H9 (cell line): ENCODE data around the gene ADORA1. TPM values are rescaled to one million over a fixed set of nuclear protein-coding genes. Genes with fewer than 3 reads are reported as not detected.

Experiments used
- DNase-seq: peaks from one replicate; pipeline ENCODE4 v3.0.0-alpha.2; 2017
- H2AFZ ChIP-seq: one replicate; pipeline ENCODE4 v1.6.1; 2013; ENCODE audit warnings: mild to moderate bottlenecking, low read length, control low read depth, moderate library complexity
- H2AK5ac ChIP-seq: 2 replicates; pipeline ENCODE4 v1.6.1; 2013; ENCODE audit warnings: low read length, control low read depth, mixed read lengths; ENCODE audit not compliant: insufficient read length
- H2BK120ac ChIP-seq: one replicate; pipeline ENCODE4 v1.6.1; 2013; ENCODE audit warnings: low read depth, mild to moderate bottlenecking, low read length, control low read depth, inconsistent platforms; ENCODE audit not compliant: poor library complexity, severe bottlenecking
- H2BK12ac ChIP-seq: 2 replicates; pipeline ENCODE4 v1.6.1; 2013; ENCODE audit warnings: low read length, control low read depth, mixed read lengths, low read depth; ENCODE audit not compliant: insufficient read length
- H2BK15ac ChIP-seq: 2 replicates; pipeline ENCODE4 v1.6.1; 2013; ENCODE audit warnings: low read depth, low read length, control low read depth
- H2BK20ac ChIP-seq: one replicate; pipeline ENCODE4 v1.6.1; 2013; ENCODE audit warnings: low read depth, mild to moderate bottlenecking, low read length, control low read depth, inconsistent platforms; ENCODE audit not compliant: poor library complexity, severe bottlenecking
- H2BK5ac ChIP-seq: 2 replicates; pipeline ENCODE4 v1.6.1; 2013; ENCODE audit warnings: low read length, control low read depth, mixed read lengths; ENCODE audit not compliant: insufficient read length
- H3K14ac ChIP-seq: 2 replicates; pipeline ENCODE4 v1.6.1; 2013; ENCODE audit warnings: low read length, control low read depth; ENCODE audit not compliant: insufficient read depth
- H3K18ac ChIP-seq: 2 replicates; pipeline ENCODE4 v1.6.1; 2013; ENCODE audit warnings: low read depth, mild to moderate bottlenecking, mixed read lengths, low read length, control low read depth; ENCODE audit not compliant: insufficient read length
- H3K23ac ChIP-seq: 2 replicates; pipeline ENCODE4 v1.6.1; 2013; ENCODE audit warnings: low read length, control low read depth, mixed read lengths, low read depth; ENCODE audit not compliant: insufficient read length
- H3K23me2 ChIP-seq: 2 replicates; pipeline ENCODE4 v1.6.1; 2013; ENCODE audit warnings: low read depth, mild to moderate bottlenecking, mixed read lengths, low read length, control low read depth; ENCODE audit not compliant: insufficient read length, poor library complexity, severe bottlenecking
- H3K27ac ChIP-seq: 2 replicates; pipeline ENCODE4 v1.5.1; 2013; ENCODE audit warnings: low read length, control low read depth, mixed read lengths, low read depth; ENCODE audit not compliant: insufficient read length
- H3K27me3 ChIP-seq: 2 replicates; pipeline ENCODE4 v1.6.1; 2013; ENCODE audit warnings: low read length, control low read depth, inconsistent platforms; ENCODE audit not compliant: insufficient read depth
- H3K4ac ChIP-seq: 2 replicates; pipeline ENCODE4 v1.6.1; 2013; ENCODE audit warnings: low read depth, mild to moderate bottlenecking, control low read depth, inconsistent platforms, low read length, moderate library complexity
- H3K4me1 ChIP-seq: 2 replicates; pipeline ENCODE4 v1.6.1; 2013; ENCODE audit warnings: low read length, control low read depth, inconsistent platforms; ENCODE audit not compliant: insufficient read depth
- H3K4me2 ChIP-seq: 2 replicates; pipeline ENCODE4 v1.6.1; 2013; ENCODE audit warnings: low read length, control low read depth, mixed read lengths; ENCODE audit not compliant: insufficient read length, insufficient read depth
- H3K56ac ChIP-seq: 2 replicates; pipeline ENCODE4 v1.6.1; 2013; ENCODE audit warnings: low read depth, mild to moderate bottlenecking, mixed read lengths, low read length, control low read depth; ENCODE audit not compliant: insufficient read length
- H3K79me1 ChIP-seq: 2 replicates; pipeline ENCODE4 v1.6.1; 2013; ENCODE audit warnings: low read depth, mild to moderate bottlenecking, moderate library complexity, low read length, control low read depth, inconsistent platforms; ENCODE audit not compliant: insufficient read depth, poor library complexity, severe bottlenecking
- H3K79me2 ChIP-seq: 2 replicates; pipeline ENCODE4 v1.6.1; 2013; ENCODE audit warnings: low read length, control low read depth, inconsistent platforms; ENCODE audit not compliant: insufficient read depth
- H3K9ac ChIP-seq: 2 replicates; pipeline ENCODE4 v1.6.1; 2013; ENCODE audit warnings: low read length, control low read depth, mixed read lengths; ENCODE audit not compliant: insufficient read length; ENCODE audit errors: extremely low read depth
- H3K9me3 ChIP-seq: one replicate; pipeline ENCODE4 v1.6.1; 2013; ENCODE audit warnings: low read depth, low read length, inconsistent platforms; ENCODE audit not compliant: control insufficient read depth
- H3T11ph ChIP-seq: one replicate; pipeline ENCODE4 v1.6.1; 2013; ENCODE audit warnings: mild to moderate bottlenecking, low read length, control low read depth, inconsistent platforms
- H4K20me1 ChIP-seq: one replicate; pipeline ENCODE4 v1.6.1; 2013; ENCODE audit not compliant: control insufficient read depth, insufficient read length, insufficient read depth
- H4K5ac ChIP-seq: 2 replicates; pipeline ENCODE4 v1.6.1; 2013; ENCODE audit warnings: low read depth, mild to moderate bottlenecking, mixed read lengths, low read length, control low read depth; ENCODE audit not compliant: insufficient read length
- H4K8ac ChIP-seq: replicated peaks from 2 replicates; pipeline ENCODE4 v1.6.1; 2013; ENCODE audit warnings: low read length, control low read depth, mixed read lengths, low read depth; ENCODE audit not compliant: insufficient read length
- H4K91ac ChIP-seq: 2 replicates; pipeline ENCODE4 v1.6.1; 2013; ENCODE audit warnings: low read depth, mild to moderate bottlenecking, moderate library complexity, mixed read lengths, low read length, control low read depth; ENCODE audit not compliant: insufficient read length
- H3K27ac Mint-ChIP-seq, 3 experiments: 2 replicates in 2 of 3; 3 replicates in 1 of 3; pipeline ENCODE4 v1.8.0; 2020 to 2021; ENCODE audit warnings: mixed read lengths in 3 of 3, mild to moderate bottlenecking in 1 of 3, moderate library complexity in 1 of 3
- H3K27me3 Mint-ChIP-seq: 2 replicates; pipeline ENCODE4 v1.8.0; 2021; ENCODE audit warnings: low read depth, mild to moderate bottlenecking, moderate library complexity, mixed read lengths
- H3K36me3 Mint-ChIP-seq, 3 experiments: 2 replicates in 2 of 3; 3 replicates in 1 of 3; pipeline ENCODE4 v1.8.0; 2020 to 2021; ENCODE audit warnings: low read depth in 3 of 3, mixed read lengths in 3 of 3; ENCODE audit not compliant: insufficient read depth in 1 of 3
- H3K4me1 Mint-ChIP-seq, 2 experiments: 2 replicates each; pipeline ENCODE4 v1.8.0; 2020; ENCODE audit warnings: mixed read lengths in 2 of 2
- H3K4me3 Mint-ChIP-seq, 2 experiments: 2 replicates in 1 of 2; 3 replicates in 1 of 2; pipeline ENCODE4 v1.8.0; 2020 to 2021; ENCODE audit warnings: mild to moderate bottlenecking in 2 of 2, mixed read lengths in 2 of 2, moderate library complexity in 1 of 2
- H3K9me3 Mint-ChIP-seq, 2 experiments: 2 replicates in 1 of 2; 3 replicates in 1 of 2; pipeline ENCODE4 v1.8.0; 2020; ENCODE audit warnings: mild to moderate bottlenecking in 2 of 2, mixed read lengths in 2 of 2, moderate library complexity in 1 of 2
- WGBS: extraction: QIAGEN DNeasy Blood & Tissue Kit; methylation state at CpG from one replicate; pipeline ENCODE4 v1.1.7; 2013; ENCODE audit warnings: missing lambda C conversion rate, low lambda C conversion rate, mixed read lengths; ENCODE audit not compliant: insufficient read length; ENCODE audit errors: extremely low coverage; 5-methylcytosine and 5-hydroxymethylcytosine counted together
- total RNA-seq: library from RNA; stranded (reverse); gene quantifications from 2 replicates; pipeline ENCODE4 v1.2.1, GENCODE V29; 2021
- TF ChIP-seq, protein P1 (sequence below): fragments of 200-600 bp; sonication (generic); conservative IDR thresholded peaks from 3 replicates; pipeline ENCODE4 v1.8.0; 2021; ENCODE audit warnings: antibody characterized with exemption, mild to moderate bottlenecking

The ADORA1 gene
- total RNA-seq, 1 experiment from 2014 or later, result 1.3 TPM

GRCh38 chr1:203182387-203182953 lies 54.9 kb downstream of the ADORA1 start:
- Histone ChIP-seq H2BK120ac (no peak overlapping the region), H3K9ac (no peak overlapping the region), H3K4me2 (no peak overlapping the region), H3K9me3 (no peaks in the 10 kb centered on the region), H3K18ac (no peak overlapping the region), H3K4ac (no peak overlapping the region), H3K79me2 (no peaks in the 10 kb centered on the region), H3T11ph (no peak overlapping the region), H3K14ac (no peak overlapping the region), H4K91ac (no peak overlapping the region), H2BK20ac (no peak overlapping the region), H2BK15ac (no peak overlapping the region), H3K4me1 (peaks cover 6% of the 10 kb centered on the region; the same call in 1 of the 2 replicates), H3K56ac (no peak overlapping the region), H4K5ac (no peak overlapping the region), H3K23ac (no peak overlapping the region), H4K20me1 (no peaks in the 10 kb centered on the region), H3K23me2 (peaks cover 3% of the 10 kb centered on the region), H3K27ac (no peak overlapping the region), H2BK5ac (no peak overlapping the region), H2AK5ac (no peak overlapping the region), H3K79me1 (no peaks in the 10 kb centered on the region), H4K8ac (no peak overlapping the region), H2AFZ (no peak overlapping the region), H3K27me3 (no peaks in the 10 kb centered on the region), H2BK12ac (no peak overlapping the region)
- no peaks in the 10 kb centered on the region; the same call in none of the 2 replicates for H3K27me3 Mint-ChIP-seq
- H3K4me1 Mint-ChIP-seq, result peaks cover 39 to 51% of the 10 kb centered on the region in 2 experiments
- TF ChIP-seq, protein P1, sequence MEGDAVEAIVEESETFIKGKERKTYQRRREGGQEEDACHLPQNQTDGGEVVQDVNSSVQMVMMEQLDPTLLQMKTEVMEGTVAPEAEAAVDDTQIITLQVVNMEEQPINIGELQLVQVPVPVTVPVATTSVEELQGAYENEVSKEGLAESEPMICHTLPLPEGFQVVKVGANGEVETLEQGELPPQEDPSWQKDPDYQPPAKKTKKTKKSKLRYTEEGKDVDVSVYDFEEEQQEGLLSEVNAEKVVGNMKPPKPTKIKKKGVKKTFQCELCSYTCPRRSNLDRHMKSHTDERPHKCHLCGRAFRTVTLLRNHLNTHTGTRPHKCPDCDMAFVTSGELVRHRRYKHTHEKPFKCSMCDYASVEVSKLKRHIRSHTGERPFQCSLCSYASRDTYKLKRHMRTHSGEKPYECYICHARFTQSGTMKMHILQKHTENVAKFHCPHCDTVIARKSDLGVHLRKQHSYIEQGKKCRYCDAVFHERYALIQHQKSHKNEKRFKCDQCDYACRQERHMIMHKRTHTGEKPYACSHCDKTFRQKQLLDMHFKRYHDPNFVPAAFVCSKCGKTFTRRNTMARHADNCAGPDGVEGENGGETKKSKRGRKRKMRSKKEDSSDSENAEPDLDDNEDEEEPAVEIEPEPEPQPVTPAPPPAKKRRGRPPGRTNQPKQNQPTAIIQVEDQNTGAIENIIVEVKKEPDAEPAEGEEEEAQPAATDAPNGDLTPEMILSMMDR, result no peak
- H3K36me3 Mint-ChIP-seq, result no peaks in the 10 kb centered on the region
- no peak overlapping the region; a peak in 2 of 7 replicates for H3K27ac Mint-ChIP-seq
- no CpG with 5 or more reads among the region's 7 CpGs for WGBS
- DNase-seq, result no peak
- no peaks in the 10 kb centered on the region for H3K9me3 Mint-ChIP-seq
- H3K4me3 Mint-ChIP-seq, result no peak overlapping the region
